ENCODE measurements around the gene PCMTD2. TPM values are rescaled to one million over a fixed set of nuclear protein-coding genes. Genes with fewer than 3 reads are reported as not detected.

PCMTD2 gene
- total RNA-seq, 2 donors from 2014 or later: 23.3 to 35.7 TPM

DNA sequence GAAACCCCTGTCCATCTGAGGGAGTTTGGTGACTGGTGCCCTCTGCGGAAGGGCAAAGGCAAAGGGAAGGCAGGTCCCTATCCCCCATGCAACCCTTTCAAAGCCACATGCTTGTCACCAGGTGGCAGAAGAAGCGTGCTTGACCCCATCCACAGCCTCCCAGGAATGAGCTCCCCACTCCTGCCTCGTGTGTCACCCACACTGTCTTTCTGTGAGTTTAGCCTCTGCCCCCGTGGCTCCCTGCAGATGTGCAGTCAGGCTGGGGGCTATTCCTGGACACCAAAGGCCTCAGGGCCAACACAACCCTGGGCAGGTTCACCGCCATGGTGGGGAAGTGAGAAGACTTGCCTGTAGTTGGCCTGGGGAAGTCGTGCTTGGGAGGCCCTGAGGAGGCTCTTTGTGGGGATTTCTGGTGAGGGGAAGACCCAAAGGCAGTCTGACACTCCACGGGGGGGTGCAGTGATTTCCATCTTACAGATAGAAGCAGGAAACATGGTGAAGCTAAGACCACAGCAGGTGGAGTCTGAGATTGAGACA is 16.6 kb upstream of the PCMTD2 start:
- TF ChIP-seq, protein P1, sequence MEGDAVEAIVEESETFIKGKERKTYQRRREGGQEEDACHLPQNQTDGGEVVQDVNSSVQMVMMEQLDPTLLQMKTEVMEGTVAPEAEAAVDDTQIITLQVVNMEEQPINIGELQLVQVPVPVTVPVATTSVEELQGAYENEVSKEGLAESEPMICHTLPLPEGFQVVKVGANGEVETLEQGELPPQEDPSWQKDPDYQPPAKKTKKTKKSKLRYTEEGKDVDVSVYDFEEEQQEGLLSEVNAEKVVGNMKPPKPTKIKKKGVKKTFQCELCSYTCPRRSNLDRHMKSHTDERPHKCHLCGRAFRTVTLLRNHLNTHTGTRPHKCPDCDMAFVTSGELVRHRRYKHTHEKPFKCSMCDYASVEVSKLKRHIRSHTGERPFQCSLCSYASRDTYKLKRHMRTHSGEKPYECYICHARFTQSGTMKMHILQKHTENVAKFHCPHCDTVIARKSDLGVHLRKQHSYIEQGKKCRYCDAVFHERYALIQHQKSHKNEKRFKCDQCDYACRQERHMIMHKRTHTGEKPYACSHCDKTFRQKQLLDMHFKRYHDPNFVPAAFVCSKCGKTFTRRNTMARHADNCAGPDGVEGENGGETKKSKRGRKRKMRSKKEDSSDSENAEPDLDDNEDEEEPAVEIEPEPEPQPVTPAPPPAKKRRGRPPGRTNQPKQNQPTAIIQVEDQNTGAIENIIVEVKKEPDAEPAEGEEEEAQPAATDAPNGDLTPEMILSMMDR (IDR thresholded peaks at IDR 0.05): no peak
- Histone ChIP-seq H3K36me3 (no peaks in the 10 kb centered on the region), H3K9ac (ENCODE audit: low read depth in 2 of 2, low read length in 2 of 2) (no peak overlapping the region), H3K27me3 (no peaks in the 10 kb centered on the region), H3K4me1 (no peaks in the 10 kb centered on the region), H3K9me3 (no peaks in the 10 kb centered on the region), H3K27ac (no peak overlapping the region), H3K4me3 (no peak overlapping the region)
- intact Hi-C loops (cut with DNase I): no loop called here
- DNase-seq: no peak

DNA sequence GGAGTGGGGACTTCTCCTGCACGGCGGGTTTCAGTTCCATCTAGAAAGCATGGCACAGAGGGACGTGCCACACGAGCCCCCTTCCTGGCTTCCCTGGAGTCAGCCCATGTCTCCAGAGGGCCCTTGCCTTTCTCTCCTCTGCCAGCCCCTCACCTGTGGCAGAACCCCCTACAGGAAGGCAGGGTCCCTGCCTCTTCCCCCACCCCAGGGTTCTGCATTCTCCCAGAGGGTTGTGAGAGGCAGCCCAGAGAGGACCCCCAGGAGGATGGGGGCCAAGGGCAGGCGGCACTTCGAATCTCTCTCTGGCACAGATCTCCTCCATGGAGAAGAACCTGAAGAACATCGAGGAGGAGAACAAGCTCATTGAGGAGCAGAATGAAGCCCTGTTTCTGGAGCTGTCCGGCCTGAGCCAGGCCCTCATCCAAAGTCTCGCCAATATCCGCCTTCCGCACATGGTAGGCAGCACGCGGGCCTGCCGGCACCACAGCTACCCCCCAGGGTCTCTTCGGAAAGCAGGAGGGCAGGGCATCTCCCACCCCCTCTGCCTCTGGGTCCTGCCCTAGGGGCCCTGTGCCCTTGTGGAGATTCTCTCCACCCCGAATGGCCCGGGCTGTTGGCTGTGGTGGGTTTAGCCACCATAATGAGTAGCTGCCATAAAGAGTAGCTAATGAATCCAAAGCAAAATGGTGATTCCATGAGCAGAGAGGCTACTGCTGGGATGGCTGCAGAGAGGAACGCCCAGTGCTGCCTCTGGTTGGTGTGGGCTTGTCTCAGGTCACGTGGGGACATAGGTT is 15.9 kb upstream of the PCMTD2 start:
- H3K27me3 ChIP-seq: no peaks in the 10 kb centered on the region
- no peak overlapping the region for H3K4me3 ChIP-seq
- DNase-seq: no peak
- H3K9me3 ChIP-seq: no peaks in the 10 kb centered on the region
- TF ChIP-seq, protein P1 (IDR thresholded peaks at IDR 0.05): no peak
- intact Hi-C loops (cut with DNase I): no loop called here
- H3K9ac ChIP-seq (ENCODE audit: low read depth in 2 of 2, low read length in 2 of 2): no peak overlapping the region
- H3K27ac ChIP-seq: no peak overlapping the region
- no peaks in the 10 kb centered on the region for H3K4me1 ChIP-seq
- H3K36me3 ChIP-seq: no peaks in the 10 kb centered on the region

DNA sequence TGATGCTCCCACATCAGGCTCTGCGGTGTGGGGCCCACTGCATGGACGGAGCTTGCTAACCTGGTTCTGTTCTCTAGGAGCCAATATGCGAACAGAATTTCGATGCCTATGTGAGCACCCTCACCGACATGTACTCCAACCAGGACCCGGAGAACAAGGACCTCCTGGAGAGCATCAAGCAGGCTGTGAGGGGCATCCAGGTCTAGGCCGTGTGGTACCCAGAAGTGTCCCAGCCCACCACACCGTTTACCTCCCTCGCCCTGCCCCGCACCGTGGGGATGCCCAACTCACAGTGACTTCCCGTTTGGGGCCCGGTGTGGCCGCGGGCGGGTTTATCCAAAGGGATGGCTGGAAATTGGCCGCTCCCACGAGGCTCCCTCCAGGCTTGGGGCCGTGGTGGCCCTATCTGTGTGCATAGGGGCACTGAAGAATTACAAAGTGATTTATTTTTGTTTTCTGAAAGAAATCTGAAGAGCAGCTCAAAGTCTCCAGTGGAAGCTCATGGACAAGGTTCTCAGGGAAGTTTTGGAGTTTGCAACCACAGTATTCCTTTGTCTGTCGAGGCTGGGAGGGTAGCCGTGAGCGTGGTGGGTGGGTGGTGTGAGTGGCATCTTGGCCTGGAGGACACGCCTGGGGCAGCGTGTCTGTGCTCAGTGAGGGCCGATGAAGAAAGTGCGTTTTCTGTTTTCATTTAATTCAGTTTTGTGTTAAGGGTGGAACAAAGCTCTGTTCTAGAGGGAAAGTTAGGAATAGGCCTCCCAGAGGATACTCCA is 15.1 kb upstream of the PCMTD2 start:
- Histone ChIP-seq H3K4me3 (no peak overlapping the region), H3K27ac (no peak overlapping the region), H3K9me3 (no peaks in the 10 kb centered on the region), H3K27me3 (no peaks in the 10 kb centered on the region), H3K36me3 (no peaks in the 10 kb centered on the region), H3K9ac (ENCODE audit: low read depth in 2 of 2, low read length in 2 of 2) (no peak overlapping the region), H3K4me1 (no peaks in the 10 kb centered on the region)
- DNase-seq: no peak
- TF ChIP-seq, protein P1 (IDR thresholded peaks at IDR 0.05): no peak
- intact Hi-C loops (cut with DNase I): no loop called here

DNA sequence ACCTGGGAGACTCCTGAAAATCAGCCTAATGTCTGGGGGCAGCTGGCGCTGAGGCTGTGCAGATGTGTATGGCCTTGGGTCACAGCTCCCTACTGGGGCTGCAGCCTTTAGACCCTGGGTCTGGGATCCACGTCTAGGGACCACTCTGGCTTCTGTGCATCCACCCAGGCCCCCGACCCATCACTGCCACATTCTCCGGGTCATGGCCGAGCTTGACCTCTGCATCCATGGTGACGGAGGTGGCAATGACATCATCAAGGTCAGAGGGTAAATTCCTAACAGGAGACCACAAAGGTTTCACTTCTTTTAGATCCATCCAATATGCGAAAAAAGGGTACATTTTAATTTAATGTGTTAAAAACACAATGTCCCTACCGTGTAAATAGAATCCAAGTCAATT is 14.5 kb upstream of the PCMTD2 start:
- intact Hi-C loops (cut with DNase I): no loop called here
- TF ChIP-seq, protein P1 (IDR thresholded peaks at IDR 0.05): no peak
- DNase-seq: no peak
- no peak overlapping the region for H3K27ac ChIP-seq
- no peaks in the 10 kb centered on the region for H3K36me3 ChIP-seq
- no peak overlapping the region for H3K9ac ChIP-seq (ENCODE audit: low read depth in 2 of 2, low read length in 2 of 2)
- H3K4me1 ChIP-seq: no peaks in the 10 kb centered on the region
- no peaks in the 10 kb centered on the region for H3K27me3 ChIP-seq
- H3K4me3 ChIP-seq: no peak overlapping the region
- no peaks in the 10 kb centered on the region for H3K9me3 ChIP-seq

DNA sequence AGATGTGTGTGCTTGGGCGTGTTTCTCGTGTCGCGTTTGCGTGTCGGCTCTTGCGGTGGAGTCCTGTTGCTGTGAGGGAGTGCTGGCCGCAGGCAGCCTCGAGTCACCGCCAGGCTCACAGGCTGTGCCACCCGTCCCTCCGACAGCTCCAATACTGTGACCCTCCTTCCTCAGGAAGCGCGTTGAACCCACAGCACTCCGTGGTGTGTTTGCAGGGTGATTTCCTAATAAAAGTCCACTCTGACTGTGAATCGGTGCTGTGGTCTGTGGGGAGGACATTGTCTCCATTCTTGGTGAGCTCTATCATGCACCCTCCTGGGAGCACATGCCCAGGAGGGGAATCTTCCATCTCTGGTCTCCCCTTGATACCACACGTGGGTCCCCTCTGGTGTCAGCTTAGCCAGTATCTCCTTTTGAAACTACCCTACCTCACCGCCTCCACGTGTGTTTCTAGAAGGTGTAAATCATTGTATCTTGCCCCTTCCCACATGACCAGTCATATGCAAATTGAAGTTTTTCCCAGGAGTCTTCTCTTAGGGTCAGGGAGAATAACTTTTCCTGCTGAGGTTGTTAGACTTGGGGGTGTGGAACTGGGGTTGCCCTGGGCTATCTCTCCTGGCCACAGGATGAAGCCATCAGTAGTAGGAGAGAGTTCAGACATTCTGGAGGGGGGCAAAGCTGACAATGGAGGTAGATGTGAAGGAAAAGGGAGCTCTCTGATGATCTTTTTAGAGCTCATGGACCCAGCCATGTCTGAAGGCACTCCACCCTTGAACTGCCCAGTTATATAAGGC is 13.3 kb upstream of the PCMTD2 start:
- H3K27ac ChIP-seq: no peak overlapping the region
- TF ChIP-seq, protein P1 (IDR thresholded peaks at IDR 0.05): no peak
- H3K9ac ChIP-seq (ENCODE audit: low read depth in 2 of 2, low read length in 2 of 2): no peak overlapping the region
- no peaks in the 10 kb centered on the region for H3K27me3 ChIP-seq
- no peak for DNase-seq
- no peaks in the 10 kb centered on the region for H3K9me3 ChIP-seq
- no peaks in the 10 kb centered on the region for H3K4me1 ChIP-seq
- intact Hi-C loops (cut with DNase I): no loop called here
- no peak overlapping the region for H3K4me3 ChIP-seq
- no peaks in the 10 kb centered on the region for H3K36me3 ChIP-seq

All from colonic mucosa (tissue), 4 donors.